HepG2 (cell line): ENCODE measurements around the gene PSAP. TPM values are rescaled to one million over a fixed set of nuclear protein-coding genes. Genes with fewer than 3 reads are reported as not detected.

Experiments used
- FIP1L1 ChIP-seq: fragments of 200-400 bp; formaldehyde crosslinking; IDR thresholded peaks from 2 replicates; pipeline ENCODE4 v1.6.1; 2018; ENCODE audit warnings: low read depth, mild to moderate bottlenecking, low read length, moderate library complexity, borderline replicate concordance; ENCODE audit not compliant: insufficient read depth
- KLF11 ChIP-seq: IDR thresholded peaks from 2 replicates; pipeline ENCODE4 v1.6.1; 2016; ENCODE audit warnings: missing compliant biosample characterization
- KLF15 ChIP-seq: sonication (generic); formaldehyde crosslinking; IDR thresholded peaks from 2 replicates; pipeline ENCODE4 v1.8.1; 2023; ENCODE audit warnings: borderline replicate concordance, mild to moderate bottlenecking, inconsistent platforms, missing genetic modification reagents, mixed read lengths
- MAF1 ChIP-seq: sonication (generic); formaldehyde crosslinking; IDR thresholded peaks from 2 replicates; pipeline ENCODE4 v1.5.0; 2020; ENCODE audit warnings: missing genetic modification reagents, borderline replicate concordance
- MTA1 ChIP-seq: sonication (generic); formaldehyde crosslinking; IDR thresholded peaks from 2 replicates; pipeline ENCODE4 v1.4.0; 2020; ENCODE audit warnings: missing genetic modification reagents, mild to moderate bottlenecking, borderline replicate concordance
- NR0B2 ChIP-seq: sonication (generic); formaldehyde crosslinking; IDR thresholded peaks from 2 replicates; pipeline ENCODE4 v1.4.0; 2020; ENCODE audit warnings: mild to moderate bottlenecking, missing genetic modification reagents
- RFXAP ChIP-seq: sonication (generic); formaldehyde crosslinking; IDR thresholded peaks from 2 replicates; pipeline ENCODE4 v1.4.0; 2020; ENCODE audit warnings: missing genetic modification reagents, borderline replicate concordance
- XRCC5 ChIP-seq: fragments of 200-400 bp; formaldehyde crosslinking; optimal IDR thresholded peaks from 2 replicates; pipeline ENCODE3; 2017; ENCODE audit warnings: mild to moderate bottlenecking, low read length
- ZBTB21 ChIP-seq: sonication (generic); formaldehyde crosslinking; IDR thresholded peaks from 2 replicates; pipeline ENCODE4 v1.4.0; 2020; ENCODE audit warnings: missing genetic modification reagents
- ZMAT3 ChIP-seq: sonication (generic); formaldehyde crosslinking; conservative IDR thresholded peaks from 2 replicates; pipeline ENCODE4 v1.7.0; 2021; ENCODE audit warnings: missing genetic modification reagents
- ZNF629 ChIP-seq: sonication (generic); formaldehyde crosslinking; conservative IDR thresholded peaks from 2 replicates; pipeline ENCODE4 v1.5.0; 2020; ENCODE audit warnings: missing genetic modification reagents
- ZNF687 ChIP-seq: sonication (generic); formaldehyde crosslinking; IDR thresholded peaks from 2 replicates; pipeline ENCODE4 v1.5.1; 2020; ENCODE audit warnings: mild to moderate bottlenecking, missing genetic modification reagents, moderate library complexity
- ZNF768 ChIP-seq: sonication (generic); formaldehyde crosslinking; IDR thresholded peaks from 2 replicates; pipeline ENCODE4 v1.4.0; 2020; ENCODE audit warnings: missing genetic modification reagents
- ZSCAN30 ChIP-seq: sonication (generic); formaldehyde crosslinking; IDR thresholded peaks from 2 replicates; pipeline ENCODE4 v1.5.0; 2020; ENCODE audit warnings: mild to moderate bottlenecking, missing genetic modification reagents
- ZSCAN9 ChIP-seq: IDR thresholded peaks from 2 replicates; pipeline ENCODE4 v1.6.1; 2016; ENCODE audit warnings: borderline replicate concordance
- polyA plus RNA-seq, 8 experiments: library from polyadenylated mRNA; depleted of rRNA in 3 of 8; stranded (reverse) in 7 of 8; unstranded in 1 of 8; fragments of >200 nt; fragmentation: Illumina TruSeq in 4 of 8; extraction: Trizol in 4 of 8; gene quantifications; 2 replicates each; pipeline versions ENCODE4 v1.2.1 to v1.2.3, GENCODE V29; 2011 to 2016; ENCODE audit warnings: low read depth in 4 of 8, missing spikeins in 1 of 8, mixed read lengths in 1 of 8; ENCODE audit not compliant: insufficient read depth in 1 of 8
- total RNA-seq, 5 experiments: library from RNA; depleted of rRNA; stranded (reverse); fragments of >200 nt; fragmentation: Illumina TruSeq; extraction: Trizol; gene quantifications; 2 replicates each; pipeline ENCODE4 v1.2.3, GENCODE V29; 2016; ENCODE audit warnings: low read depth in 1 of 5
- TF ChIP-seq, protein P1 (sequence below): sonication (generic); formaldehyde crosslinking; IDR thresholded peaks from 2 replicates; pipeline ENCODE4 v1.8.0; 2022; ENCODE audit warnings: low read depth, missing genetic modification reagents
- TF ChIP-seq, protein P2 (sequence below): sonication (generic); formaldehyde crosslinking; IDR thresholded peaks from 2 replicates; pipeline ENCODE4 v1.9.0; 2021; ENCODE audit warnings: missing genetic modification reagents, borderline replicate concordance
- TF ChIP-seq, protein P3 (sequence below), 2 experiments: sonication (generic) in 1 of 2; formaldehyde crosslinking in 1 of 2; IDR thresholded peaks; 2 replicates each; pipeline versions ENCODE4 v1.4.0 to v1.6.1; 2018 to 2020; ENCODE audit warnings: missing genetic modification reagents in 2 of 2, borderline replicate concordance in 1 of 2, low read depth in 1 of 2, mild to moderate bottlenecking in 1 of 2, missing biosample characterization in 1 of 2

PSAP gene
- total and polyA plus RNA-seq, 2 of the 13 experiments (the other 11 are each of a cell fraction or from before 2014, with no cell fraction given): 323 to 643 TPM

DNA sequence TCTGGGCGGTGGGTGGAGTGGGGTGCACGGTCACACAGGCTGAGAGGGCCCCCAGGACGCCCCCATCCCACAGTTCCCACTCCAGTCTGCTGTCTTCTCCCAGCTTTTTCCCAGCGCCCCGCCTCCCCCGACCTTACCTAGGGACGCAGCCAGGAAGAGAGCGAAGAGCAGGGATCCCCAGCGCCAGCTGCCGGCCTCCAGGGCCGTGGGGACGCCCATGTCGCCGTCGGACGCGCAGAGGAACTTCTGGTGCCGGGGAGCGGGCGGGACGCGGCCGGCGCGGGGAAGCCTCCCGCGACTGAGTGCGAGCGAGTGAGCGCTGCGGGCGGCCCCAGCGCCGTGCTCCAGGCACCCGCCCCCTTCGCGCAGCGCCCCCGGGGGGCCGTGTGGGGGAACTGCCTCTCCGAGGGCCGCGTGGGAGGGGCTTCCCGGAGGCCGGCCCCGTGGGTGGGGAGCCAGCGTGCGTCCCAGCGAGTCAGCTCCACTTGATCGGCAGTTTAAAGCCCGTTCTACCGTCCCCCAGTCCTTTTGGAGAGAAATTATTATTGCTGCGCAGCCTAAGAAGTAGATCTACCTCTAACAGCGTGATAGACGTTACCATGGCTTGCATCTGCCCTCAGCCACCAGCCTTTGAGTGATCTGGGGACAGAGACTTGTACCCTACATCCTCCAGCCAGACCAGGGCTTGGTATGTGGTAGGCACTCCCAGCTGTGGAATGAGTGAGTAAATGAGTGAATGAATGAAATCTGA is 77.7 kb downstream of the PSAP start, which contains the start of gene VSIR (continued):
- TF ChIP-seq KLF11 (CRISPR knock-in tag) (no peak), FIP1L1 (no peak), ZSCAN30 (no peak), MAF1 (CRISPR knock-in tag) (no peak), ZNF687 (CRISPR knock-in tag) (peak; percentile 51; the same call in 1 of the 2 replicates), KLF15 (CRISPR knock-in tag) (no peak), XRCC5 (peak; percentile 82), ZSCAN9 (CRISPR knock-in tag) (no peak), ZNF768 (CRISPR knock-in tag) (peak; percentile 50; the same call in 1 of the 2 replicates), NR0B2 (CRISPR knock-in tag) (no peak), ZBTB21 (CRISPR knock-in tag) (no peak), ZNF629 (CRISPR knock-in tag) (no peak), RFXAP (CRISPR knock-in tag) (no peak), MTA1 (CRISPR knock-in tag) (no peak), ZMAT3 (no peak)
- TF ChIP-seq, protein P1, sequence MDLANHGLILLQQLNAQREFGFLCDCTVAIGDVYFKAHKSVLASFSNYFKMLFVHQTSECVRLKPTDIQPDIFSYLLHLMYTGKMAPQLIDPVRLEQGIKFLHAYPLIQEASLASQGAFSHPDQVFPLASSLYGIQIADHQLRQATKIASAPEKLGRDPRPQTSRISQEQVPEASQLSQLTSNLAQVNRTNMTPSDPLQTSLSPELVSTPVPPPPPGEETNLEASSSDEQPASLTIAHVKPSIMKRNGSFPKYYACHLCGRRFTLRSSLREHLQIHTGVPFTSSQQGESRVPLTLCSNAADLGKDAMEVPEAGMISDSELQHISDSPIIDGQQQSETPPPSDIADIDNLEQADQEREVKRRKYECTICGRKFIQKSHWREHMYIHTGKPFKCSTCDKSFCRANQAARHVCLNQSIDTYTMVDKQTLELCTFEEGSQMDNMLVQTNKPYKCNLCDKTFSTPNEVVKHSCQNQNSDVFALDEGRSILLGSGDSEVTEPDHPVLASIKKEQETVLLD: no peak
- TF ChIP-seq, protein P2, sequence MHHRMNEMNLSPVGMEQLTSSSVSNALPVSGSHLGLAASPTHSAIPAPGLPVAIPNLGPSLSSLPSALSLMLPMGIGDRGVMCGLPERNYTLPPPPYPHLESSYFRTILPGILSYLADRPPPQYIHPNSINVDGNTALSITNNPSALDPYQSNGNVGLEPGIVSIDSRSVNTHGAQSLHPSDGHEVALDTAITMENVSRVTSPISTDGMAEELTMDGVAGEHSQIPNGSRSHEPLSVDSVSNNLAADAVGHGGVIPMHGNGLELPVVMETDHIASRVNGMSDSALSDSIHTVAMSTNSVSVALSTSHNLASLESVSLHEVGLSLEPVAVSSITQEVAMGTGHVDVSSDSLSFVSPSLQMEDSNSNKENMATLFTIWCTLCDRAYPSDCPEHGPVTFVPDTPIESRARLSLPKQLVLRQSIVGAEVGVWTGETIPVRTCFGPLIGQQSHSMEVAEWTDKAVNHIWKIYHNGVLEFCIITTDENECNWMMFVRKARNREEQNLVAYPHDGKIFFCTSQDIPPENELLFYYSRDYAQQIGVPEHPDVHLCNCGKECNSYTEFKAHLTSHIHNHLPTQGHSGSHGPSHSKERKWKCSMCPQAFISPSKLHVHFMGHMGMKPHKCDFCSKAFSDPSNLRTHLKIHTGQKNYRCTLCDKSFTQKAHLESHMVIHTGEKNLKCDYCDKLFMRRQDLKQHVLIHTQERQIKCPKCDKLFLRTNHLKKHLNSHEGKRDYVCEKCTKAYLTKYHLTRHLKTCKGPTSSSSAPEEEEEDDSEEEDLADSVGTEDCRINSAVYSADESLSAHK (CRISPR knock-in tag): no peak
- TF ChIP-seq, protein P3, sequence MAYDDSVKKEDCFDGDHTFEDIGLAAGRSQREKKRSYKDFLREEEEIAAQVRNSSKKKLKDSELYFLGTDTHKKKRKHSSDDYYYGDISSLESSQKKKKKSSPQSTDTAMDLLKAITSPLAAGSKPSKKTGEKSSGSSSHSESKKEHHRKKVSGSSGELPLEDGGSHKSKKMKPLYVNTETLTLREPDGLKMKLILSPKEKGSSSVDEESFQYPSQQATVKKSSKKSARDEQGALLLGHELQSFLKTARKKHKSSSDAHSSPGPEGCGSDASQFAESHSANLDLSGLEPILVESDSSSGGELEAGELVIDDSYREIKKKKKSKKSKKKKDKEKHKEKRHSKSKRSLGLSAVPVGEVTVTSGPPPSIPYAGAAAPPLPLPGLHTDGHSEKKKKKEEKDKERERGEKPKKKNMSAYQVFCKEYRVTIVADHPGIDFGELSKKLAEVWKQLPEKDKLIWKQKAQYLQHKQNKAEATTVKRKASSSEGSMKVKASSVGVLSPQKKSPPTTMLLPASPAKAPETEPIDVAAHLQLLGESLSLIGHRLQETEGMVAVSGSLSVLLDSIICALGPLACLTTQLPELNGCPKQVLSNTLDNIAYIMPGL (CRISPR knock-in tag; IDR thresholded peaks at IDR 0.05; ENCODE audit: borderline replicate concordance in 1 of 2, low read depth in 1 of 2): peak; percentile 51 to 64; a peak in 2 of 4 replicates
